Neuronal stem cell (in vitro differentiated cells): ENCODE data around the gene PAQR5.
"Not testable (repeated sequence)": the region's sequence is repeated elsewhere in the genome, so short reads cannot be mapped to it uniquely, and the experiment has no call there.

Experiments used
- DNase-seq: peaks from one replicate; pipeline ENCODE4 v3.0.0-alpha.2; 2013; ENCODE audit warnings: low spot score
- H2AFZ ChIP-seq: one replicate; pipeline ENCODE4 v1.6.1; 2013; ENCODE audit warnings: mild to moderate bottlenecking, low read length, inconsistent platforms
- H2AK5ac ChIP-seq: 2 replicates; pipeline ENCODE4 v1.6.1; 2013; ENCODE audit warnings: low read depth, mild to moderate bottlenecking, inconsistent platforms, low read length, moderate library complexity, mixed read lengths
- H2BK120ac ChIP-seq: 2 replicates; pipeline ENCODE4 v1.6.1; 2013; ENCODE audit warnings: low read depth, mild to moderate bottlenecking, inconsistent platforms, low read length, moderate library complexity, mixed read lengths
- H2BK12ac ChIP-seq: one replicate; pipeline ENCODE4 v1.6.1; 2013; ENCODE audit warnings: low read length, inconsistent platforms
- H2BK15ac ChIP-seq: 2 replicates; pipeline ENCODE4 v1.6.1; 2013; ENCODE audit warnings: mild to moderate bottlenecking, low read length, inconsistent platforms, mixed read lengths
- H2BK5ac ChIP-seq: one replicate; pipeline ENCODE4 v1.6.1; 2013; ENCODE audit warnings: inconsistent platforms, mild to moderate bottlenecking, low read length, moderate library complexity
- H3K14ac ChIP-seq: one replicate; pipeline ENCODE4 v1.6.1; 2013; ENCODE audit warnings: low read length, inconsistent platforms
- H3K18ac ChIP-seq: 2 replicates; pipeline ENCODE4 v1.6.1; 2013; ENCODE audit warnings: low read length, inconsistent platforms
- H3K23ac ChIP-seq: 2 replicates; pipeline ENCODE4 v1.6.1; 2013; ENCODE audit warnings: low read depth, mild to moderate bottlenecking, mixed read lengths, low read length, inconsistent platforms; ENCODE audit not compliant: poor library complexity
- H3K27ac ChIP-seq: replicated peaks from 3 replicates; pipeline ENCODE4 v1.5.1; 2013; ENCODE audit warnings: low read length, inconsistent platforms
- H3K27me3 ChIP-seq, 3 experiments: 2 replicates each; pipeline ENCODE4 v1.6.1; 2013; ENCODE audit warnings: low read length in 3 of 3, mild to moderate bottlenecking in 2 of 3, inconsistent platforms in 1 of 3, low read depth in 1 of 3, mixed read lengths in 1 of 3, moderate library complexity in 1 of 3; ENCODE audit not compliant: control insufficient read depth in 3 of 3, insufficient read depth in 3 of 3
- H3K36me3 ChIP-seq, 2 donors: replicated peaks in 1 of 2; 2 replicates each; pipeline ENCODE4 v1.6.1; 2013; ENCODE audit warnings: low read length in 2 of 2; ENCODE audit not compliant: control insufficient read depth in 2 of 2, insufficient read depth in 2 of 2
- H3K4ac ChIP-seq: 2 replicates; pipeline ENCODE4 v1.6.1; 2013; ENCODE audit warnings: inconsistent platforms, mild to moderate bottlenecking, low read length, moderate library complexity
- H3K4me1 ChIP-seq, 2 donors: 1 replicate in 1 of 2; 2 replicates in 1 of 2; pipeline ENCODE4 v1.6.1; 2013; ENCODE audit warnings: low read length in 2 of 2, low read depth in 1 of 2; ENCODE audit not compliant: control insufficient read depth in 2 of 2, insufficient read depth in 1 of 2
- H3K4me2 ChIP-seq: one replicate; pipeline ENCODE4 v1.6.1; 2013; ENCODE audit warnings: mild to moderate bottlenecking, low read length, inconsistent platforms; ENCODE audit not compliant: insufficient read depth, poor library complexity, severe bottlenecking
- H3K4me3 ChIP-seq, 2 donors: 2 replicates each; pipeline ENCODE4 v1.5.1; 2013; ENCODE audit warnings: low read length in 2 of 2, mild to moderate bottlenecking in 2 of 2, inconsistent platforms in 1 of 2, moderate library complexity in 1 of 2
- H3K79me1 ChIP-seq: one replicate; pipeline ENCODE4 v1.6.1; 2013; ENCODE audit warnings: low read depth, mild to moderate bottlenecking, inconsistent platforms, low read length, moderate library complexity
- H3K9ac ChIP-seq: one replicate; pipeline ENCODE4 v1.6.1; 2013; ENCODE audit warnings: mild to moderate bottlenecking, low read depth, low read length, inconsistent platforms; ENCODE audit not compliant: poor library complexity
- H3K9me3 ChIP-seq, 2 donors: replicated peaks in 1 of 2; 2 replicates each; pipeline versions ENCODE3 to v1.6.1; 2013; ENCODE audit warnings: low read length in 2 of 2, mild to moderate bottlenecking in 2 of 2, inconsistent platforms in 1 of 2, low read depth in 1 of 2, mixed read lengths in 1 of 2, moderate library complexity in 1 of 2; ENCODE audit not compliant: control insufficient read depth in 2 of 2, insufficient read depth in 1 of 2
- H4K8ac ChIP-seq: one replicate; pipeline ENCODE4 v1.6.1; 2013; ENCODE audit warnings: low read depth, mild to moderate bottlenecking, inconsistent platforms, low read length, moderate library complexity
- H4K91ac ChIP-seq: one replicate; pipeline ENCODE4 v1.6.1; 2013; ENCODE audit warnings: low read length, low read depth, mild to moderate bottlenecking, inconsistent platforms; ENCODE audit not compliant: poor library complexity
- WGBS, 2 donors: extraction: QIAGEN DNeasy Blood & Tissue Kit; methylation state at CpG; one replicate each; pipeline ENCODE4 v1.1.7; 2013; ENCODE audit warnings: missing lambda C conversion rate in 2 of 2, mixed read lengths in 1 of 2; ENCODE audit not compliant: insufficient read length in 2 of 2, insufficient replicate concordance in 1 of 2; ENCODE audit errors: extremely low coverage in 2 of 2; 5-methylcytosine and 5-hydroxymethylcytosine counted together

PAQR5 gene

GRCh38 chr15:69290346-69291164 is 8.2 kb upstream of the PAQR5 start:
- Histone ChIP-seq H3K27me3 (peaks cover 0 to 53% (median 0%) of the 10 kb centered on the region in 3 experiments), H4K8ac (no peak overlapping the region), H3K79me1 (no peaks in the 10 kb centered on the region), H3K27ac (no peak overlapping the region), H3K4me3 (no peak overlapping the region), H3K9me3 (no peaks in the 10 kb centered on the region), H2BK12ac (no peak overlapping the region), H2BK5ac (no peak overlapping the region), H3K18ac (no peak overlapping the region), H2BK120ac (no peak overlapping the region), H3K4me1 (peaks cover 0 to 3% of the 10 kb centered on the region in 2 donors), H2AK5ac (no peak overlapping the region), H3K9ac (no peak overlapping the region), H3K4ac (no peak overlapping the region), H2AFZ (no peak overlapping the region), H3K4me2 (no peak overlapping the region), H3K23ac (no peak overlapping the region), H3K14ac (no peak overlapping the region), H4K91ac (no peak overlapping the region), H3K36me3 (no peaks in the 10 kb centered on the region), H2BK15ac (no peak overlapping the region)
- WGBS, 2 donors: no CpG with 5 or more reads among the region's 7 CpGs
- DNase-seq: no peak

- H3K4me3 ChIP-seq: not testable (repeated sequence)
Observed at GRCh38 chr15:69291651-69292050, 7.1 kb upstream of the PAQR5 start.

GRCh38 chr15:69292826-69293420 is 5.8 kb upstream of the PAQR5 start:
- Histone ChIP-seq H3K79me1 (no peaks in the 10 kb centered on the region), H3K9me3 (no peaks in the 10 kb centered on the region), H3K14ac (no peak overlapping the region), H2BK5ac (no peak overlapping the region), H3K4me1 (peaks cover 0 to 3% of the 10 kb centered on the region in 2 donors), H3K27ac (no peak overlapping the region), H3K4me2 (no peak overlapping the region), H3K18ac (no peak overlapping the region), H2BK120ac (no peak overlapping the region), H3K23ac (no peak overlapping the region), H3K4ac (no peak overlapping the region), H3K9ac (no peak overlapping the region), H3K4me3 (no peak overlapping the region), H4K8ac (no peak overlapping the region), H2AFZ (no peak overlapping the region), H3K27me3 (peaks cover 0 to 75% (median 10%) of the 10 kb centered on the region in 3 experiments), H2BK15ac (no peak overlapping the region), H3K36me3 (no peaks in the 10 kb centered on the region), H2BK12ac (no peak overlapping the region), H4K91ac (no peak overlapping the region), H2AK5ac (no peak overlapping the region)
- WGBS, 2 donors: no CpG with 5 or more reads among the region's 10 CpGs
- no peak for DNase-seq

More at GRCh38 chr15:69291651-69292050, 7.1 kb upstream of the PAQR5 start:
- not testable (repeated sequence) for H3K23ac ChIP-seq, H3K9me3 ChIP-seq, H3K4me2 ChIP-seq, H3K4ac ChIP-seq, H2AFZ ChIP-seq, H3K14ac ChIP-seq, H2BK120ac ChIP-seq, H3K27ac ChIP-seq, H2BK5ac ChIP-seq, H3K79me1 ChIP-seq, H2BK12ac ChIP-seq, H3K9ac ChIP-seq, H2AK5ac ChIP-seq, H4K8ac ChIP-seq, DNase-seq, H3K36me3 ChIP-seq, H4K91ac ChIP-seq, H2BK15ac ChIP-seq, H3K18ac ChIP-seq, H3K4me1 ChIP-seq
- peaks cover 0 to 63% (median 2%) of the 10 kb centered on the region in 3 experiments for H3K27me3 ChIP-seq
- WGBS, 2 donors: no CpG with 5 or more reads among the region's 10 CpGs
